ENCODE data around the gene GPR180.

GPR180 gene

GRCh38 chr13:94601446-94602431, at the start of gene GPR180:
GPR180 (plus strand) TSS chr13:94601857; CDS start chr13:94601928, 71 bp downstream.
- Mint-ChIP-seq H3K9me3 (no peaks in the 10 kb centered on the region), H3K4me1 (peaks cover 35% of the 10 kb centered on the region), H3K36me3 (no peaks in the 10 kb centered on the region), H3K27me3 (no peaks in the 10 kb centered on the region), H3K4me3 (peak within 1 kb of the TSS; percentile 87), H3K27ac (peak within 1 kb of the TSS; percentile 82)

DNA sequence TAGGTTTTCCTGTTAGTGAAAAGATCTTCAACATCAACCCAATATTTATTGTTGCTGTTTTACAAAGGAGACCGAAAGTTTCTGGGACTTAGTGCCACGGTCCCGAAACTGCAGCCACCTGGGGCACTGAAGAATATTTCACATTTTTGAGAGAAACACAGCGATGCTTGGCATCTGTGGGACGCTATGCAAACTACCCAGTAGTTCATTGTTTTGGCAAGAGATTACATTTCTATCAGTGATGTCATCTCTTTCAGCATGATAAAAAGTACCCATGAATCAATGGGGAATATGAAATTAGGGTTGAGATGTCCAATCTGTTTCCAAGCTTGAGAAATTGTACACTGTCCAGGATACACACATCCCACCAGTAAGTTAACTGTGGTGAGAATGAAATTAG, 49.6 kb upstream of the GPR180 start:
- no peak overlapping the region for H3K4me3 Mint-ChIP-seq
- peaks cover 1% of the 10 kb centered on the region for H3K27me3 Mint-ChIP-seq
- no peak overlapping the region for H3K27ac Mint-ChIP-seq
- H3K4me1 Mint-ChIP-seq: peaks cover 20% of the 10 kb centered on the region
- H3K9me3 Mint-ChIP-seq: no peaks in the 10 kb centered on the region
- no peaks in the 10 kb centered on the region for H3K36me3 Mint-ChIP-seq

DNA sequence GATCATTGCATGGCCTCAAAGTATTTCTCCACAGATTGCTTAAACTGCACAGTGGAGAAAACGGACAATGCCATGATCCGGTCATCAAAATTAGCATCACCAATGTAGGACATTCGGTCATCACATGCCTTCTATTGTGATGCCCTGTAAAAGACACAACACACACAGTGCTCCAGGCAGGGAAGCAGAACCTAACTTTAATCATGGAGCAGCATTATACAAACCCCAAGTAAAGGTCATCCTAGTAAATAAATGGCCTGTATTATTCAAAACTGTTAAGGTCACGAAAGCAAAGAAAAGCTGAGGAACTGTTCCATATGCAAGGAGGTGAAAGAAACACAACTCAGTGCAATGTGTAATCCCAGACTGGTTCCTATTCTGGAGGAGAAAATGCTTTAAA, 47.9 kb upstream of the GPR180 start:
- H3K9me3 Mint-ChIP-seq: no peaks in the 10 kb centered on the region
- peaks cover 20% of the 10 kb centered on the region for H3K4me1 Mint-ChIP-seq
- H3K36me3 Mint-ChIP-seq: no peaks in the 10 kb centered on the region
- H3K27ac Mint-ChIP-seq: no peak overlapping the region
- H3K27me3 Mint-ChIP-seq: peaks cover 1% of the 10 kb centered on the region
- H3K4me3 Mint-ChIP-seq: no peak overlapping the region

GRCh38 chr13:94556041-94556440, 45.6 kb upstream of the GPR180 start:
- peaks cover 1% of the 10 kb centered on the region for H3K36me3 Mint-ChIP-seq
- H3K4me3 Mint-ChIP-seq: no peak overlapping the region
- peaks cover 30% of the 10 kb centered on the region for H3K4me1 Mint-ChIP-seq
- no peaks in the 10 kb centered on the region for H3K9me3 Mint-ChIP-seq
- H3K27me3 Mint-ChIP-seq: no peaks in the 10 kb centered on the region
- no peak overlapping the region for H3K27ac Mint-ChIP-seq

DNA sequence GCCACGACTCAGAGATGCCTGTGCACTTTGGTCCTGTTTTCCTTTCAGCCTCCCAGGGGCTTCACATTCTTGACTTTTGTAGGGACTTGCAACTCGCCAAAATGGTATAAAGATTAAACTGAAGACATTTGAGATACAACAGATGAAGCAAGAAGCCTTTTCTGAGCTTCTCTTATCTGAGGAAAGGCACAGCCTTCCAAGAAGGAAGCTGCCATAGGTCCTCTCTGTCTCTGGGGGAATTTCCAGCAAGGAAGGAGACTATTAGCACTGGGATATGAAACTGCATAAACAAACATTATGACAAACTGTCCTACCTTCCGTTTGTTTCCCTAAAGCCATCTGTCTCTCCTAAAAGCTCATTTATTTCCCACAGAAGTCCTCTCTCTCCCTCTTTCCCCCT, 45.0 kb upstream of the GPR180 start:
- Mint-ChIP-seq H3K27ac (no peak overlapping the region), H3K9me3 (no peaks in the 10 kb centered on the region), H3K4me3 (no peak overlapping the region), H3K4me1 (peaks cover 34% of the 10 kb centered on the region), H3K36me3 (peaks cover 1% of the 10 kb centered on the region), H3K27me3 (no peaks in the 10 kb centered on the region)

DNA sequence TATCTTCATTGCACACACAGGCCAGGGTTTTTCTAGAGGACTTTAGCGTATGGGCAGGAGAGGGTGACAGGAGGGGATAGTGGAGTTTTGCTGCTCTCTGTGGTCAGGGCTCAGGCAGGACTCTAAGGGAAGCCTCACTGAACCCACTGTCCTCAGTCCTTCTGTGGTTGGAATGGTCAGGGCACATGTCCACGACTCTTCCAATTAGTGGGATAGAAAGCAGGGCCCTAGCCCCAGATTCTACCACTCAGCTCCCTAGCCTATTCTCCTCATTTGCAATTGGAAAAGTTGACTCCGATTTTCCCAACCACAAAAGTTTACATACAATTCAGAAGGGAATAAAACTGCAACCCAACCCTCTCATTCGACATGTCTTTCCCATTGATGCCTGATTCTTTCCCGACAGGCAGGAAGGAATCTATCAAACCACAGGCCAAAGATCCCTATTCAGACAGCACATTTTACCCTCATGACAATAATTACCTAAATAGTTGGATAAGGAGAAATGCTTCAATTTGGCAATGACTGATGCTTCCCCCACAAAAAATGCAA, 43.9 kb upstream of the GPR180 start:
- H3K4me3 Mint-ChIP-seq: no peak overlapping the region
- H3K9me3 Mint-ChIP-seq: no peaks in the 10 kb centered on the region
- H3K4me1 Mint-ChIP-seq: peaks cover 40% of the 10 kb centered on the region
- no peak overlapping the region for H3K27ac Mint-ChIP-seq
- peaks cover 5% of the 10 kb centered on the region for H3K36me3 Mint-ChIP-seq
- no peaks in the 10 kb centered on the region for H3K27me3 Mint-ChIP-seq

DNA sequence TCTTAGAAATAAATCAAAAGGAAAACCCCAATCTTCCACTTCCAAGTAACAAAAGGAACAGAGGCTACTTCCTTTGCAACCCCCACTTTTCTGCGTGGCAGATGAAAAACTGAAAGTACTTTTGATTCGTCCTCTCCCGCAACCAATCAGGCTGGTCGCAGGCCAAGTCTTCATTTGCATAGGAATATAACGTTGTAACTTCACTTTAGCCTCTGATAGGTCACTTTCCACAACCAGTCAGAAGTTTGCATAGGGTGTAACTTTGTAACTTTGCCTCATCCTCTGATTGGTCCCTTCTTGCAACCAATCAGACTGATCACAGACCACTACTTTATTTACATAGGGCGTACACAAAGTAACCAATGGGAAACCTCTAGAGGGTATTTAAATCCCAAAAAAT, 42.9 kb upstream of the GPR180 start:
- Mint-ChIP-seq H3K36me3 (peaks cover 7% of the 10 kb centered on the region), H3K4me1 (peaks cover 40% of the 10 kb centered on the region), H3K9me3 (no peaks in the 10 kb centered on the region), H3K27me3 (no peaks in the 10 kb centered on the region), H3K27ac (peak overlapping the region; percentile 30), H3K4me3 (peak overlapping the region; percentile 64)

- H3K27ac Mint-ChIP-seq: peak overlapping the region; percentile 84
- H3K27me3 Mint-ChIP-seq: no peaks in the 10 kb centered on the region
- H3K4me3 Mint-ChIP-seq: peak overlapping the region; percentile 64
- no peaks in the 10 kb centered on the region for H3K9me3 Mint-ChIP-seq
- peaks cover 7% of the 10 kb centered on the region for H3K36me3 Mint-ChIP-seq
- peaks cover 40% of the 10 kb centered on the region for H3K4me1 Mint-ChIP-seq
Observed at GRCh38 chr13:94559222-94559795, 42.3 kb upstream of the GPR180 start.

DNA sequence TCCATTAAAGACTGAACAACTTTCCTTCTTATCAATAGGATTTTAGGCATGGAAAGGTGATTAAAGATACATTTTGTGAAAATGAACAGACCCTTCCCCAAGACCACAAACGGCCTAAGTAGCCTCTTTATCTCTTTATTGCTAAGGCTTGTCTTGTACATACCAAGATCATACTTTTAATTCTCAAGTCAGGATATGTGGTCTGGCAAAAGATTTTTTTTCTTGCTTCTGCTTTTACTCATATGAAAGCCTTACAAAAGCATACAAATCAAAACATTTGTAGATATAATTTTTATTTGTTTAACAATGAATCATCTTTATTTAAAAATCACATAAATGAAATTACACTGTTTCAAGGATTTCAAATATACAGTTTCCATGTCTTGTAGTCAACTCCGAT, 41.5 kb upstream of the GPR180 start:
- Mint-ChIP-seq H3K36me3 (peaks cover 7% of the 10 kb centered on the region), H3K4me3 (no peak overlapping the region), H3K4me1 (peaks cover 40% of the 10 kb centered on the region), H3K9me3 (no peaks in the 10 kb centered on the region), H3K27ac (no peak overlapping the region), H3K27me3 (no peaks in the 10 kb centered on the region)

- Mint-ChIP-seq H3K9me3 (no peaks in the 10 kb centered on the region), H3K27me3 (no peaks in the 10 kb centered on the region), H3K4me3 (no peak overlapping the region), H3K27ac (no peak overlapping the region), H3K4me1 (peaks cover 40% of the 10 kb centered on the region), H3K36me3 (peaks cover 7% of the 10 kb centered on the region)
Observed at GRCh38 chr13:94561126-94561525, 40.5 kb upstream of the GPR180 start.

GRCh38 chr13:94567581-94567980, 34.1 kb upstream of the GPR180 start:
- Mint-ChIP-seq H3K36me3 (peaks cover 24% of the 10 kb centered on the region), H3K27ac (no peak overlapping the region)

DNA sequence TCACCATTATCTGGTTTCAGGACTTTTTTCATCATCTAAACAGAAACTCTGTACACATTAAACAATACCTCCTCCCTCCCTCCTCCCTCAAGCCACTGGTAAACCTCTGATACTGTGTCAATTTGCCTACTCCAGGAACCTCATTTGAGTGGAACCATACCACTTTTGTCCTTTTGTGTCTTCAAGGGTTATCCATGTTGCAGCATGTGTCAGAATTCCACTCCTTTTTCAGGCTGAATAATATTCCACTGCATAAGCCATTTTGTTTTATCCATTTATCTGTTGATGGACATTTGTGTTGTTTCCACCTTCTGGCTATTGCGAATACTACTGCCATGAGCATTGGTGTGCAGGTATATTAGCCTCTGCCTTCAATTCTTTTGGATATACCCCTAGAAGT, 33.2 kb upstream of the GPR180 start:
- Mint-ChIP-seq H3K27ac (no peak overlapping the region), H3K36me3 (peaks cover 26% of the 10 kb centered on the region), H3K4me3 (no peak overlapping the region), H3K4me1 (no peaks in the 10 kb centered on the region), H3K9me3 (no peaks in the 10 kb centered on the region), H3K27me3 (no peaks in the 10 kb centered on the region)

More at GRCh38 chr13:94567581-94567980, 34.1 kb upstream of the GPR180 start:
- no peaks in the 10 kb centered on the region for H3K4me1 Mint-ChIP-seq
- H3K9me3 Mint-ChIP-seq: no peaks in the 10 kb centered on the region
- no peak overlapping the region for H3K4me3 Mint-ChIP-seq
- H3K27me3 Mint-ChIP-seq: no peaks in the 10 kb centered on the region

DNA sequence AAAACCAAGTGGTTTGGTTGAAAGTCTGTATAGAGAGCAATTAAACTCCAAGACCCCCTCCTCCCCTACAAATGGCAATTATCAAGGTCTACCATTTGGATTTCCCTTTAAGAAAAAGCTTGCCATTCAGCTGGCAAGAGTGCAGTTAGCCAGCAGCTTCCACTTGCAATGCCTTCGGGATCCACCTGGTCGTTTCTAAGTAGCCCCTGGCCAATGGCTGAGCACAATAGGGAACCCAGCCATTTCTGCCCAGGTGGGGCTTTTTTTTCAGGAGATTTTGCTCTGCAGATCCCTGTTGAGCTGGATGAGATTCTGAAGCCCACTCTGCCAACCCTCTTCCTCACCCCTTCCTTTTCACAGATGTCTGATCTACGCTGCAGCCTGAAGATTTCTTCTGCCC, 32.0 kb upstream of the GPR180 start:
- Mint-ChIP-seq H3K27ac (no peak overlapping the region), H3K4me1 (no peaks in the 10 kb centered on the region), H3K27me3 (no peaks in the 10 kb centered on the region), H3K36me3 (peaks cover 32% of the 10 kb centered on the region), H3K9me3 (no peaks in the 10 kb centered on the region), H3K4me3 (no peak overlapping the region)

DNA sequence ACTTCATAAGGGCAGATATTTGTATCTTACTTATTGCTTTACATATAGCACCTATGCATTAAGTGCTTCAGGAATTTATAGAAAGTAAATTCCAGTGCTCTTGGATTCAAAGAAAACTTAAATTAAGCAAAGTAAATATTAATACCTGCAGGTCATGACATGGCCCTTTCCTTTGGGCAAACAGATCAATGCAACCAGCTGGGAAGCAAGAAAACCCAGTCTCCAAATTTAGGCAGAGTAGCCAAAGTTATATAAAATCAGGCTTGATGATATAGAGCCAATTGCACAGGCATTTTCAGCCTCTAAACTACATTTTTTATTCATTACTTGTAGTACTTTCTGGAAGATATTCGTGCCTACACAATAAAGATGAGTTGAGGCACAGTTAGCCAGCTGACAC, 22.6 kb upstream of the GPR180 start:
- peaks cover 27% of the 10 kb centered on the region for H3K36me3 Mint-ChIP-seq

GRCh38 chr13:94583926-94584325, 17.7 kb upstream of the GPR180 start:
- H3K36me3 Mint-ChIP-seq: peaks cover 43% of the 10 kb centered on the region
- H3K9me3 Mint-ChIP-seq: no peaks in the 10 kb centered on the region
- no peaks in the 10 kb centered on the region for H3K27me3 Mint-ChIP-seq

More for the DNA sequence above, 22.6 kb upstream of the GPR180 start:
- Mint-ChIP-seq H3K4me1 (peaks cover 5% of the 10 kb centered on the region), H3K27me3 (no peaks in the 10 kb centered on the region), H3K27ac (no peak overlapping the region), H3K4me3 (no peak overlapping the region), H3K9me3 (no peaks in the 10 kb centered on the region)

DNA sequence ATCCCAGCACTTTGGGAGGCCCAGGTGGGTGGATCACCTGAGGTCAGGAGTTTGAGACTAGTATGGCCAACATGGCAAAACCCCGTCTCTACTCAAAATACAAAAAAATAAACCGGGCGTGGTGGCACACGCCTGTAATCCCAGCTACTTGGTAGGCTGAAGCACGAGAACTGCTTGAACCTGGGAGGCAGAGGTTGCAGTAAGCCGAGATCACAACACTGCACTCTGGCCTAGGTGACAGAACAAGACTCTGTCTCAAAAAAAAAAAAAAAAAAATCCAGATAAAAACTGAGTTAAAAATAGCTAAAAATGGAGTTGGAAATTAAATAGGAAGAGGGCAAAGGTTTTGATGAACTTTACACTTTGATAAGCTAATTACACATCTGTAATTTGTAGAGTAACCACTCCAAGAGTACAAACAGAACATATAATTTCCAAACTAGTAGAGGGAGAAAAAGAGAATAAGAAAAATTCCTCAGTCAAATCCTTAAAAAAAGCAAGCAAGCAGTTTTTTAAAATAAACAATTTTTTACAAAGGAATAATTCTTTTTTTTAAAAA, 16.0 kb upstream of the GPR180 start:
- Mint-ChIP-seq H3K9me3 (no peaks in the 10 kb centered on the region), H3K4me1 (peaks cover 40% of the 10 kb centered on the region), H3K36me3 (peaks cover 42% of the 10 kb centered on the region), H3K4me3 (no peak overlapping the region), H3K27ac (no peak overlapping the region), H3K27me3 (no peaks in the 10 kb centered on the region)

More at GRCh38 chr13:94583926-94584325, 17.7 kb upstream of the GPR180 start:
- Mint-ChIP-seq H3K27ac (no peak overlapping the region), H3K4me1 (peaks cover 28% of the 10 kb centered on the region), H3K4me3 (no peak overlapping the region)
